IMR-90 (cell line): Measurements from ENCODE around the gene ZNF202. TPM values are rescaled to one million over a fixed set of nuclear protein-coding genes. Genes with fewer than 3 reads are reported as not detected.

Experiments
- ATAC-seq: fragments of 200-7000 bp; cut with Tn5 transposase; 2 replicates; pipeline ENCODE4 v1.9.1; 2020; ENCODE audit warnings: low read depth, mild to moderate bottlenecking, moderate library complexity
- BruUV-seq: library from RNA; stranded (reverse); fragments of 400-500 nt; replicated peaks from 2 replicates; lab custom pipeline; 2021; lab: Mats Ljungman, UMichigan
- CTCF ChIA-PET: fragments of 300-600 bp; formaldehyde crosslinking; extraction: SDS; loops from one replicate; lab custom pipeline; 2021; ENCODE audit warnings: antibody characterized with exemption; lab: Yijun Ruan, JAX
- POLR2A ChIA-PET: fragments of 300-600 bp; sonication (Branson Sonifier 250); formaldehyde crosslinking; loops from one replicate; lab custom pipeline; 2022; ENCODE audit warnings: antibody characterized with exemption; ENCODE audit not compliant: unreplicated experiment; lab: Charles Lee
- DNase-seq: peaks from one replicate; pipeline ENCODE4 v3.0.0; 2013
- H2AFZ ChIP-seq: replicated peaks from 2 replicates; pipeline ENCODE3; 2013; ENCODE audit warnings: low read length, mild to moderate bottlenecking; ENCODE audit not compliant: poor library complexity
- H2AK5ac ChIP-seq: 2 replicates; pipeline ENCODE4 v1.6.1; 2013; ENCODE audit warnings: low read depth, low read length, inconsistent platforms
- H2AK9ac ChIP-seq: replicated peaks from 2 replicates; pipeline ENCODE3; 2013; ENCODE audit warnings: mild to moderate bottlenecking, low read depth, low read length, moderate library complexity; ENCODE audit not compliant: poor library complexity
- H2BK120ac ChIP-seq: 2 replicates; pipeline ENCODE4 v1.6.1; 2013; ENCODE audit warnings: low read depth, low read length, inconsistent platforms
- H2BK15ac ChIP-seq: 3 replicates; pipeline ENCODE4 v1.6.1; 2013; ENCODE audit warnings: low read depth, low read length, inconsistent platforms
- H2BK20ac ChIP-seq: 2 replicates; pipeline ENCODE4 v1.6.1; 2013; ENCODE audit warnings: low read depth, mild to moderate bottlenecking, inconsistent platforms, low read length, moderate library complexity
- H2BK5ac ChIP-seq: 2 replicates; pipeline ENCODE4 v1.6.1; 2013; ENCODE audit warnings: mild to moderate bottlenecking, low read depth, low read length, inconsistent platforms; ENCODE audit not compliant: poor library complexity, severe bottlenecking
- H3K14ac ChIP-seq: replicated peaks from 2 replicates; pipeline ENCODE4 v1.6.1; 2013; ENCODE audit warnings: low read depth, low read length, inconsistent platforms
- H3K18ac ChIP-seq: 2 replicates; pipeline ENCODE4 v1.6.1; 2013; ENCODE audit warnings: low read depth, low read length, control low read depth
- H3K23ac ChIP-seq: 2 replicates; pipeline ENCODE4 v1.6.1; 2013; ENCODE audit warnings: low read depth, low read length, inconsistent platforms
- H3K27ac ChIP-seq: 2 replicates; pipeline ENCODE4 v1.5.1; 2013; ENCODE audit warnings: mild to moderate bottlenecking, control low read depth, low read length; ENCODE audit not compliant: insufficient read depth
- H3K27me3 ChIP-seq: 2 replicates; pipeline ENCODE4 v1.6.1; 2013; ENCODE audit warnings: low read length; ENCODE audit not compliant: control insufficient read depth, insufficient read depth
- H3K36me3 ChIP-seq: 2 replicates; pipeline ENCODE4 v1.6.1; 2013; ENCODE audit warnings: low read length, mixed read lengths; ENCODE audit not compliant: control insufficient read depth, insufficient read depth
- H3K4ac ChIP-seq: 2 replicates; pipeline ENCODE4 v1.6.1; 2013; ENCODE audit warnings: low read depth, low read length, inconsistent platforms
- H3K4me1 ChIP-seq: 2 replicates; pipeline ENCODE4 v1.6.1; 2013; ENCODE audit warnings: low read length, mixed read lengths; ENCODE audit not compliant: control insufficient read depth, insufficient read depth
- H3K4me2 ChIP-seq: 2 replicates; pipeline ENCODE4 v1.6.1; 2013; ENCODE audit warnings: low read depth, mild to moderate bottlenecking, control low read depth, low read length, moderate library complexity
- H3K4me3 ChIP-seq: 2 replicates; pipeline ENCODE4 v1.5.1; 2013; ENCODE audit warnings: low read depth, mild to moderate bottlenecking, control low read depth, low read length, moderate library complexity; ENCODE audit not compliant: insufficient read depth
- H3K56ac ChIP-seq: 2 replicates; pipeline ENCODE4 v1.6.1; 2013; ENCODE audit warnings: low read length, inconsistent platforms; ENCODE audit not compliant: insufficient read depth; ENCODE audit errors: extremely low read depth
- H3K79me1 ChIP-seq, 2 experiments: 2 replicates each; pipeline ENCODE4 v1.6.1; 2013; ENCODE audit warnings: low read length in 2 of 2, inconsistent platforms in 1 of 2, low read depth in 1 of 2
- H3K9ac ChIP-seq: 2 replicates; pipeline ENCODE4 v1.6.1; 2013; ENCODE audit warnings: low read depth, low read length, control low read depth
- H3K9me1 ChIP-seq: 2 replicates; pipeline ENCODE4 v1.6.1; 2013; ENCODE audit warnings: low read length, inconsistent platforms; ENCODE audit not compliant: insufficient read depth
- H3K9me3 ChIP-seq: 2 replicates; pipeline ENCODE4 v1.6.1; 2013; ENCODE audit warnings: low read length; ENCODE audit not compliant: control insufficient read depth, insufficient read depth
- H4K20me1 ChIP-seq: 2 replicates; pipeline ENCODE4 v1.6.1; 2013; ENCODE audit warnings: low read length, inconsistent platforms; ENCODE audit not compliant: insufficient read depth
- H4K5ac ChIP-seq: 2 replicates; pipeline ENCODE4 v1.6.1; 2013; ENCODE audit warnings: mild to moderate bottlenecking, low read depth, low read length, control low read depth
- H4K8ac ChIP-seq, 2 experiments: 2 replicates each; pipeline ENCODE4 v1.6.1; 2013; ENCODE audit warnings: low read depth in 2 of 2, low read length in 2 of 2, control low read depth in 1 of 2, inconsistent platforms in 1 of 2
- H4K91ac ChIP-seq: 2 replicates; pipeline ENCODE4 v1.6.1; 2013; ENCODE audit warnings: low read depth, low read length, inconsistent platforms; ENCODE audit not compliant: insufficient read depth
- BHLHE40 ChIP-seq: fragments of 150-350 bp; IDR thresholded peaks from 2 replicates; pipeline ENCODE4 v1.6.1; 2016; ENCODE audit warnings: mild to moderate bottlenecking, low read depth, low read length
- CEBPB ChIP-seq: IDR thresholded peaks from 2 replicates; pipeline ENCODE4 v1.6.1; 2012; ENCODE audit warnings: low read depth, low read length, improper control_type of control experiment
- CHD1 ChIP-seq: IDR thresholded peaks from 2 replicates; pipeline ENCODE4 v1.6.1; 2012; ENCODE audit warnings: low read depth, low read length, improper control_type of control experiment
- FOS ChIP-seq: fragments of 150-350 bp; IDR thresholded peaks from 2 replicates; pipeline ENCODE4 v1.6.1; 2016; ENCODE audit warnings: low read depth, low read length
- MAFK ChIP-seq: IDR thresholded peaks from 2 replicates; pipeline ENCODE4 v1.6.1; 2012; ENCODE audit warnings: low read depth, low read length, improper control_type of control experiment
- MAZ ChIP-seq: IDR thresholded peaks from 2 replicates; pipeline ENCODE4 v1.6.1; 2012; ENCODE audit warnings: low read depth, mild to moderate bottlenecking, low read length, improper control_type of control experiment, moderate library complexity, borderline replicate concordance
- MXI1 ChIP-seq: IDR thresholded peaks from 2 replicates; pipeline ENCODE4 v1.6.1; 2012; ENCODE audit warnings: low read depth, mild to moderate bottlenecking, low read length, moderate library complexity, borderline replicate concordance
- NFE2L2 ChIP-seq: fragments of 150-350 bp; IDR thresholded peaks from 2 replicates; pipeline ENCODE4 v1.6.1; 2016; ENCODE audit warnings: low read depth, mild to moderate bottlenecking, low read length
- POLR2A ChIP-seq: IDR thresholded peaks from 2 replicates; pipeline ENCODE4 v1.6.1; 2012; ENCODE audit warnings: mild to moderate bottlenecking, low read depth, low read length
- RAD21 ChIP-seq: IDR thresholded peaks from 2 replicates; pipeline ENCODE4 v1.6.1; 2012; ENCODE audit warnings: low read length, improper control_type of control experiment
- RCOR1 ChIP-seq: IDR thresholded peaks from 2 replicates; pipeline ENCODE4 v1.6.1; 2012; ENCODE audit warnings: mild to moderate bottlenecking, low read length, improper control_type of control experiment; ENCODE audit not compliant: insufficient replicate concordance
- RFX5 ChIP-seq: IDR thresholded peaks from 2 replicates; pipeline ENCODE4 v1.8.0; 2012; ENCODE audit warnings: low read depth, mild to moderate bottlenecking, low read length, moderate library complexity
- SMC3 ChIP-seq: fragments of 150-350 bp; IDR thresholded peaks from 2 replicates; pipeline ENCODE4 v1.6.1; 2016; ENCODE audit warnings: low read depth, mild to moderate bottlenecking, antibody characterized with exemption, low read length, moderate library complexity
- WGBS, 2 experiments: methylation state at CpG; one replicate each; pipeline versions ENCODE4 v1.1.5 to v1.1.7; 2013; ENCODE audit warnings: missing lambda C conversion rate in 2 of 2; ENCODE audit not compliant: insufficient read length in 1 of 2; ENCODE audit errors: extremely low coverage in 2 of 2; 5-methylcytosine and 5-hydroxymethylcytosine counted together
- dilution Hi-C: fragments of 300-500 bp; cut with HindIII; formaldehyde crosslinking; loops from one replicate; pipeline ENCODE4 v1.14.3; 2018; ENCODE audit warnings: low sequenced_read_pairs; ENCODE audit not compliant: unreplicated experiment
- in situ Hi-C: fragments of 300-500 bp; cut with MboI; formaldehyde crosslinking; loops from 3 replicates; pipeline ENCODE4 v1.14.3; 2019; ENCODE audit warnings: low sequenced_read_pairs, inconsistent platforms, mixed read lengths
- intact Hi-C: fragments of 100-400 bp; cut with micrococcal nuclease; formaldehyde crosslinking; loops from 2 replicates; pipeline ENCODE4 v1.10.0; 2022
- polyA plus RNA-seq, 3 experiments: library from polyadenylated mRNA; depleted of rRNA; stranded (reverse); fragments of >200 nt; gene quantifications; 2 replicates each; pipeline ENCODE4 v1.2.3, GENCODE V29; 2012; ENCODE audit warnings: low replicate concordance in 1 of 3
- total RNA-seq: library from RNA; depleted of rRNA; stranded (reverse); fragments of >200 nt; gene quantifications from 2 replicates; pipeline ENCODE4 v1.2.3, GENCODE V29; 2012
- TF ChIP-seq, protein P1 (sequence below): fragments of 150-350 bp; IDR thresholded peaks from 2 replicates; pipeline ENCODE4 v1.6.1; 2016; ENCODE audit warnings: low read depth, mild to moderate bottlenecking, low read length, moderate library complexity, borderline replicate concordance
- TF ChIP-seq, protein P2 (sequence below): conservative IDR thresholded peaks from 2 replicates; pipeline ENCODE4 v1.5.1; 2012; ENCODE audit warnings: mild to moderate bottlenecking, low read depth, low read length, improper control_type of control experiment
- TF ChIP-seq, protein P3 (sequence below): fragments of 150-350 bp; IDR thresholded peaks from 2 replicates; pipeline ENCODE4 v1.6.1; 2017; ENCODE audit warnings: mild to moderate bottlenecking, antibody characterized with exemption, low read length, low read depth

Gene ZNF202
- total and polyA plus RNA-seq, 2 of the 4 experiments (the other 2 are of a cell fraction): 7.7 to 8.2 TPM

DNA sequence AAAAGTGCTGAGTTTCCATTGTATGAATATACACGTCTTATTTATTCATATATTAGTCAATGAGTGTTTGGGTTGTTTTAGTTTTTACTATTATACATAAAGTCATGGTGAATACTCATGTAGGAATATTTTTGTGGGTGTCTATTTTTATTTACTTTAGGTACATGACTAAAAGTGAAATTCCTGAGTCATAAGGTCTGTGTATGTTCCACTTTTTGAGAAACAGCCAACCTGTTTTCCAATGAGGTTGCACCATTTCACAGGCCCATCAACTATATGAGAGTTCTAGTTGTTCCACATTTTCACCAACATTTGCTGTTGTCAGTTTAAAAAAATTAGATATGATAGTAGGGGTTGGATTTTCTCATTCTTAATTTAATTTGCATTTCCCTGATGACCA, 19.4 kb upstream of the ZNF202 start:
- no peak overlapping the region for H3K4me3 ChIP-seq
- no peak overlapping the region for H3K4ac ChIP-seq
- no peak overlapping the region for H3K4me2 ChIP-seq
- no peaks in the 10 kb centered on the region for H3K36me3 ChIP-seq
- H3K9me1 ChIP-seq: no peaks in the 10 kb centered on the region
- in situ Hi-C loops: no loop called here
- intact Hi-C loops: no loop called here
- no peak overlapping the region for H3K23ac ChIP-seq
- no peak for ATAC-seq
- dilution Hi-C loops: no loop called here
- H4K5ac ChIP-seq: no peak overlapping the region
- H2AFZ ChIP-seq: no peak overlapping the region
- H3K56ac ChIP-seq: no peak overlapping the region
- no peak overlapping the region for H3K14ac ChIP-seq
- no peak overlapping the region for H2AK5ac ChIP-seq
- POLR2A ChIA-PET: no interaction called here
- H3K27ac ChIP-seq: no peak overlapping the region
- no peak overlapping the region for H2BK20ac ChIP-seq
- no CpG with 5 or more reads among the region's 1 CpG for WGBS, 2 experiments
- H2BK5ac ChIP-seq: no peak overlapping the region
- H3K9me3 ChIP-seq: no peaks in the 10 kb centered on the region
- H3K79me1 ChIP-seq: no peaks in the 10 kb centered on the region
- H4K20me1 ChIP-seq: no peaks in the 10 kb centered on the region
- no peak for DNase-seq
- H3K27me3 ChIP-seq: peaks cover 5% of the 10 kb centered on the region
- no TSS peak for BruUV-seq
- H3K18ac ChIP-seq: no peak overlapping the region
- no peak overlapping the region for H2AK9ac ChIP-seq
- no peaks in the 10 kb centered on the region for H3K4me1 ChIP-seq
- CTCF ChIA-PET: no interaction called here
- no peak overlapping the region for H4K91ac ChIP-seq
- H2BK120ac ChIP-seq: no peak overlapping the region
- H2BK15ac ChIP-seq: no peak overlapping the region
- H3K9ac ChIP-seq: no peak overlapping the region
- TF ChIP-seq BHLHE40: no peak
- TF ChIP-seq SMC3: no peak
- no peak for TF ChIP-seq FOS
- TF ChIP-seq MAFK: no peak
- no peak for TF ChIP-seq NFE2L2
- TF ChIP-seq, protein P1, sequence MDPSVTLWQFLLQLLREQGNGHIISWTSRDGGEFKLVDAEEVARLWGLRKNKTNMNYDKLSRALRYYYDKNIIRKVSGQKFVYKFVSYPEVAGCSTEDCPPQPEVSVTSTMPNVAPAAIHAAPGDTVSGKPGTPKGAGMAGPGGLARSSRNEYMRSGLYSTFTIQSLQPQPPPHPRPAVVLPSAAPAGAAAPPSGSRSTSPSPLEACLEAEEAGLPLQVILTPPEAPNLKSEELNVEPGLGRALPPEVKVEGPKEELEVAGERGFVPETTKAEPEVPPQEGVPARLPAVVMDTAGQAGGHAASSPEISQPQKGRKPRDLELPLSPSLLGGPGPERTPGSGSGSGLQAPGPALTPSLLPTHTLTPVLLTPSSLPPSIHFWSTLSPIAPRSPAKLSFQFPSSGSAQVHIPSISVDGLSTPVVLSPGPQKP: no peak
- TF ChIP-seq MAZ: no peak
- TF ChIP-seq POLR2A: no peak
- TF ChIP-seq RCOR1: no peak
- no peak for TF ChIP-seq RFX5
- no peak for TF ChIP-seq CEBPB
- TF ChIP-seq, protein P2, sequence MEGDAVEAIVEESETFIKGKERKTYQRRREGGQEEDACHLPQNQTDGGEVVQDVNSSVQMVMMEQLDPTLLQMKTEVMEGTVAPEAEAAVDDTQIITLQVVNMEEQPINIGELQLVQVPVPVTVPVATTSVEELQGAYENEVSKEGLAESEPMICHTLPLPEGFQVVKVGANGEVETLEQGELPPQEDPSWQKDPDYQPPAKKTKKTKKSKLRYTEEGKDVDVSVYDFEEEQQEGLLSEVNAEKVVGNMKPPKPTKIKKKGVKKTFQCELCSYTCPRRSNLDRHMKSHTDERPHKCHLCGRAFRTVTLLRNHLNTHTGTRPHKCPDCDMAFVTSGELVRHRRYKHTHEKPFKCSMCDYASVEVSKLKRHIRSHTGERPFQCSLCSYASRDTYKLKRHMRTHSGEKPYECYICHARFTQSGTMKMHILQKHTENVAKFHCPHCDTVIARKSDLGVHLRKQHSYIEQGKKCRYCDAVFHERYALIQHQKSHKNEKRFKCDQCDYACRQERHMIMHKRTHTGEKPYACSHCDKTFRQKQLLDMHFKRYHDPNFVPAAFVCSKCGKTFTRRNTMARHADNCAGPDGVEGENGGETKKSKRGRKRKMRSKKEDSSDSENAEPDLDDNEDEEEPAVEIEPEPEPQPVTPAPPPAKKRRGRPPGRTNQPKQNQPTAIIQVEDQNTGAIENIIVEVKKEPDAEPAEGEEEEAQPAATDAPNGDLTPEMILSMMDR: no peak
- TF ChIP-seq, protein P3, sequence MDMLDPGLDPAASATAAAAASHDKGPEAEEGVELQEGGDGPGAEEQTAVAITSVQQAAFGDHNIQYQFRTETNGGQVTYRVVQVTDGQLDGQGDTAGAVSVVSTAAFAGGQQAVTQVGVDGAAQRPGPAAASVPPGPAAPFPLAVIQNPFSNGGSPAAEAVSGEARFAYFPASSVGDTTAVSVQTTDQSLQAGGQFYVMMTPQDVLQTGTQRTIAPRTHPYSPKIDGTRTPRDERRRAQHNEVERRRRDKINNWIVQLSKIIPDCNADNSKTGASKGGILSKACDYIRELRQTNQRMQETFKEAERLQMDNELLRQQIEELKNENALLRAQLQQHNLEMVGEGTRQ: no peak
- TF ChIP-seq RAD21: no peak
- no peak for TF ChIP-seq CHD1
- no peak for TF ChIP-seq MXI1
- no peak overlapping the region for H4K8ac ChIP-seq
